HCT116 (cell line): ENCODE results near the gene LSAMP. TPM values are rescaled to one million over a fixed set of nuclear protein-coding genes. Genes with fewer than 3 reads are reported as not detected.
"Not testable (repeated sequence)": the region's sequence is repeated elsewhere in the genome, so short reads cannot be mapped to it uniquely, and the experiment has no call there.

Experiments
- ATAC-seq: fragments of 200-7000 bp; cut with Tn5 transposase; 2 replicates; pipeline ENCODE4 v1.9.1; 2020; ENCODE audit warnings: mild to moderate bottlenecking, moderate library complexity
- BruUV-seq: library from RNA; stranded (reverse); fragments of 400-500 nt; replicated peaks from 2 replicates; lab custom pipeline; 2021; lab: Mats Ljungman, UMichigan
- CTCF ChIA-PET: fragments of 300-600 bp; sonication (Branson Sonifier 250); formaldehyde crosslinking; loops from one replicate; lab custom pipeline; 2021; ENCODE audit warnings: antibody characterized with exemption; lab: Charles Lee
- POLR2A ChIA-PET: fragments of 300-600, 350-600 bp; sonication (Branson Sonifier 250); formaldehyde crosslinking; loops from one replicate; lab custom pipeline; 2021; ENCODE audit warnings: antibody characterized with exemption; lab: Charles Lee
- RAD21 ChIA-PET, 2 experiments: fragments of 300-600 bp; sonication (Branson Sonifier 250); formaldehyde crosslinking; loops; one replicate each; lab custom pipeline; 2023; ENCODE audit warnings: low total read pairs in 2 of 2; ENCODE audit not compliant: uncharacterized antibody in 2 of 2, unreplicated experiment in 2 of 2, low non-redundant PET in 1 of 2; lab: Charles Lee
- DNase-seq: peaks from one replicate; pipeline ENCODE4 v3.0.0-alpha.2; 2010; ENCODE audit warnings: low read depth, low spot score
- H2AFZ ChIP-seq: fragments of 200-600 bp; shearing (Covaris generic), sonication (generic); 2 replicates; pipeline ENCODE4 v1.6.1; 2017; ENCODE audit warnings: low read depth, mixed run types, mixed read lengths, antibody characterized with exemption, low read length; ENCODE audit not compliant: poor library complexity, severe bottlenecking
- H3K27ac ChIP-seq: 2 replicates; pipeline ENCODE4 v1.5.1; 2012; ENCODE audit warnings: low read depth, low read length
- H3K27me3 ChIP-seq: fragments of 200-600 bp; sonication (generic); 2 replicates; pipeline ENCODE4 v1.6.1; 2016; ENCODE audit warnings: mixed run types, low read length, mixed read lengths; ENCODE audit not compliant: insufficient read depth
- H3K36me3 ChIP-seq, 2 experiments: fragments of 200-500 bp in 1 of 2; fragments of 200-600 bp in 1 of 2; sonication (Bioruptor generic) in 1 of 2; sonication (generic) in 1 of 2; 2 replicates each; pipeline versions ENCODE4 v1.5.1 to v1.6.1; 2014 to 2016; ENCODE audit warnings: low read length in 2 of 2, inconsistent platforms in 1 of 2, mixed read lengths in 1 of 2, mixed run types in 1 of 2; ENCODE audit not compliant: insufficient read depth in 2 of 2, control insufficient read depth in 1 of 2
- H3K4me1 ChIP-seq, 2 experiments: fragments of 200-600 bp in 1 of 2; sonication (generic) in 1 of 2; 2 replicates each; pipeline versions ENCODE4 v1.5.1 to v1.6.1; 2012 to 2017; ENCODE audit warnings: low read length in 2 of 2, inconsistent platforms in 1 of 2, mild to moderate bottlenecking in 1 of 2, mixed read lengths in 1 of 2, mixed run types in 1 of 2, moderate library complexity in 1 of 2; ENCODE audit not compliant: insufficient read depth in 2 of 2, control insufficient read depth in 1 of 2
- H3K4me2 ChIP-seq: fragments of 200-600 bp; sonication (generic); 2 replicates; pipeline ENCODE4 v1.6.1; 2017; ENCODE audit warnings: mixed run types, low read length, mixed read lengths
- H3K4me3 ChIP-seq, 2 experiments: fragments of 200-600 bp in 1 of 2; sonication (generic) in 1 of 2; replicated peaks in 1 of 2; 2 replicates each; pipeline ENCODE4 v1.5.1; 2011 to 2016; ENCODE audit warnings: low read length in 2 of 2, control low read depth in 1 of 2, low read depth in 1 of 2, mild to moderate bottlenecking in 1 of 2, mixed read lengths in 1 of 2, mixed run types in 1 of 2
- H3K79me2 ChIP-seq: fragments of 200-600 bp; sonication (generic); 2 replicates; pipeline ENCODE4 v1.6.1; 2017; ENCODE audit warnings: mild to moderate bottlenecking, mixed run types, low read length, moderate library complexity, mixed read lengths; ENCODE audit not compliant: insufficient read depth
- H3K9ac ChIP-seq: fragments of 200-600 bp; sonication (generic); 2 replicates; pipeline ENCODE4 v1.6.1; 2016; ENCODE audit warnings: low read length, mixed read lengths
- H3K9me2 ChIP-seq: fragments of 200-600 bp; sonication (generic), shearing (Covaris generic); 2 replicates; pipeline ENCODE4 v1.6.1; 2017; ENCODE audit warnings: mixed run types, mild to moderate bottlenecking, moderate library complexity; ENCODE audit not compliant: insufficient read depth
- H3K9me3 ChIP-seq, 2 experiments: fragments of 200-500 bp in 1 of 2; fragments of 200-600 bp in 1 of 2; sonication (Bioruptor generic) in 1 of 2; sonication (generic) in 1 of 2; 2 replicates each; pipeline ENCODE4 v1.6.1; 2014 to 2017; ENCODE audit warnings: low read length in 2 of 2, mixed read lengths in 2 of 2, inconsistent platforms in 1 of 2, low read depth in 1 of 2, mild to moderate bottlenecking in 1 of 2, mixed run types in 1 of 2, moderate library complexity in 1 of 2; ENCODE audit not compliant: control insufficient read depth in 1 of 2, insufficient read depth in 1 of 2
- H4K20me1 ChIP-seq: fragments of 200-600 bp; sonication (generic), shearing (Covaris generic); 2 replicates; pipeline ENCODE4 v1.6.1; 2017; ENCODE audit warnings: mixed run types, mild to moderate bottlenecking, moderate library complexity; ENCODE audit not compliant: insufficient read depth
- ATF3 ChIP-seq: IDR thresholded peaks from 2 replicates; pipeline ENCODE4 v1.6.1; 2012
- CBX3 ChIP-seq: IDR thresholded peaks from 2 replicates; pipeline ENCODE4 v1.6.1; 2012; ENCODE audit warnings: low read depth
- CEBPB ChIP-seq: IDR thresholded peaks from 2 replicates; pipeline ENCODE4 v1.6.1; 2012; ENCODE audit warnings: low read depth
- EGR1 ChIP-seq: IDR thresholded peaks from 2 replicates; pipeline ENCODE4 v1.6.1; 2012; ENCODE audit warnings: low read depth
- ELF1 ChIP-seq: IDR thresholded peaks from 2 replicates; pipeline ENCODE4 v1.6.1; 2012; ENCODE audit warnings: low read depth, borderline replicate concordance
- EZH2phosphoT487 ChIP-seq: fragments of 200-600 bp; IDR thresholded peaks from 2 replicates; pipeline ENCODE4 v1.6.1; 2018; ENCODE audit warnings: antibody characterized with exemption, borderline replicate concordance
- FOSL1 ChIP-seq: IDR thresholded peaks from 2 replicates; pipeline ENCODE4 v1.6.1; 2012; ENCODE audit warnings: low read depth
- JUND ChIP-seq: IDR thresholded peaks from 2 replicates; pipeline ENCODE4 v1.6.1; 2012
- POLR2A ChIP-seq: IDR thresholded peaks from 2 replicates; pipeline ENCODE4 v1.7.0; 2011; ENCODE audit warnings: borderline replicate concordance; ENCODE audit not compliant: insufficient read depth, insufficient read length; ENCODE audit errors: extremely low read depth
- RAD21 ChIP-seq: IDR thresholded peaks from 2 replicates; pipeline ENCODE4 v1.6.1; 2012; ENCODE audit warnings: low read depth, mild to moderate bottlenecking
- SIN3A ChIP-seq: IDR thresholded peaks from 2 replicates; pipeline ENCODE4 v1.6.1; 2012; ENCODE audit warnings: low read depth
- SRF ChIP-seq: IDR thresholded peaks from 2 replicates; pipeline ENCODE4 v1.6.1; 2012; ENCODE audit warnings: low read depth
- ZBTB33 ChIP-seq: IDR thresholded peaks from 2 replicates; pipeline ENCODE4 v1.6.1; 2011; ENCODE audit warnings: mild to moderate bottlenecking, low read length, moderate library complexity; ENCODE audit not compliant: insufficient replicate concordance; ENCODE audit errors: extremely low read depth
- ZFX ChIP-seq: fragments of 450-650 bp; IDR thresholded peaks from 2 replicates; pipeline ENCODE4 v1.6.1; 2017
- intact Hi-C: fragments of 100-400 bp; cut with micrococcal nuclease; formaldehyde crosslinking; loops from 2 replicates; pipeline ENCODE4 v1.10.0; 2022
- total RNA-seq: library from RNA; stranded (reverse); gene quantifications from one replicate; pipeline ENCODE4 v1.2.1, GENCODE V29; 2021; ENCODE audit not compliant: unreplicated experiment
- TF ChIP-seq, protein P1 (sequence below): IDR thresholded peaks from 2 replicates; pipeline ENCODE4 v1.6.1; 2012; ENCODE audit warnings: low read depth
- TF ChIP-seq, protein P2 (sequence below): IDR thresholded peaks from 2 replicates; pipeline ENCODE4 v1.6.1; 2012

LSAMP gene
- total RNA-seq, 1 experiment from 2014 or later: 0.25 TPM

- TF ChIP-seq, protein P1, sequence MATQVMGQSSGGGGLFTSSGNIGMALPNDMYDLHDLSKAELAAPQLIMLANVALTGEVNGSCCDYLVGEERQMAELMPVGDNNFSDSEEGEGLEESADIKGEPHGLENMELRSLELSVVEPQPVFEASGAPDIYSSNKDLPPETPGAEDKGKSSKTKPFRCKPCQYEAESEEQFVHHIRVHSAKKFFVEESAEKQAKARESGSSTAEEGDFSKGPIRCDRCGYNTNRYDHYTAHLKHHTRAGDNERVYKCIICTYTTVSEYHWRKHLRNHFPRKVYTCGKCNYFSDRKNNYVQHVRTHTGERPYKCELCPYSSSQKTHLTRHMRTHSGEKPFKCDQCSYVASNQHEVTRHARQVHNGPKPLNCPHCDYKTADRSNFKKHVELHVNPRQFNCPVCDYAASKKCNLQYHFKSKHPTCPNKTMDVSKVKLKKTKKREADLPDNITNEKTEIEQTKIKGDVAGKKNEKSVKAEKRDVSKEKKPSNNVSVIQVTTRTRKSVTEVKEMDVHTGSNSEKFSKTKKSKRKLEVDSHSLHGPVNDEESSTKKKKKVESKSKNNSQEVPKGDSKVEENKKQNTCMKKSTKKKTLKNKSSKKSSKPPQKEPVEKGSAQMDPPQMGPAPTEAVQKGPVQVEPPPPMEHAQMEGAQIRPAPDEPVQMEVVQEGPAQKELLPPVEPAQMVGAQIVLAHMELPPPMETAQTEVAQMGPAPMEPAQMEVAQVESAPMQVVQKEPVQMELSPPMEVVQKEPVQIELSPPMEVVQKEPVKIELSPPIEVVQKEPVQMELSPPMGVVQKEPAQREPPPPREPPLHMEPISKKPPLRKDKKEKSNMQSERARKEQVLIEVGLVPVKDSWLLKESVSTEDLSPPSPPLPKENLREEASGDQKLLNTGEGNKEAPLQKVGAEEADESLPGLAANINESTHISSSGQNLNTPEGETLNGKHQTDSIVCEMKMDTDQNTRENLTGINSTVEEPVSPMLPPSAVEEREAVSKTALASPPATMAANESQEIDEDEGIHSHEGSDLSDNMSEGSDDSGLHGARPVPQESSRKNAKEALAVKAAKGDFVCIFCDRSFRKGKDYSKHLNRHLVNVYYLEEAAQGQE: no peak
- TF ChIP-seq RAD21 (no peak), CEBPB (no peak), FOSL1 (no peak), ZFX (no peak), POLR2A (no peak), JUND (no peak), SIN3A (no peak)
Observed at GRCh38 chr3:116216761-116217160, 228.5 kb downstream of the LSAMP start (continued).

- no peaks in the 10 kb centered on the region for H3K9me3 ChIP-seq
- H3K36me3 ChIP-seq: no peaks in the 10 kb centered on the region
- H3K4me3 ChIP-seq: no peak overlapping the region
- no peaks in the 10 kb centered on the region for H3K79me2 ChIP-seq
- no peak overlapping the region for H2AFZ ChIP-seq
- H3K4me1 ChIP-seq: no peaks in the 10 kb centered on the region
- intact Hi-C loops: no loop called here
- H4K20me1 ChIP-seq: no peaks in the 10 kb centered on the region
- no peak for TF ChIP-seq EGR1
- no peak for TF ChIP-seq RAD21
- no peak for TF ChIP-seq ELF1
- no peak for TF ChIP-seq CBX3
- TF ChIP-seq EZH2phosphoT487: no peak
- TF ChIP-seq POLR2A: no peak
- TF ChIP-seq SRF: no peak
- no peak for TF ChIP-seq ATF3
- TF ChIP-seq SIN3A: no peak
- TF ChIP-seq ZBTB33: no peak
- TF ChIP-seq, protein P2, sequence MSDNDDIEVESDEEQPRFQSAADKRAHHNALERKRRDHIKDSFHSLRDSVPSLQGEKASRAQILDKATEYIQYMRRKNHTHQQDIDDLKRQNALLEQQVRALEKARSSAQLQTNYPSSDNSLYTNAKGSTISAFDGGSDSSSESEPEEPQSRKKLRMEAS: no peak
- no peak for TF ChIP-seq JUND
- no peak for TF ChIP-seq FOSL1
- no peak overlapping the region for H3K27ac ChIP-seq
- DNase-seq (no peak), ATAC-seq (no peak)
- no peak overlapping the region for H3K4me2 ChIP-seq
- CTCF ChIA-PET: no interaction called here
- POLR2A ChIA-PET: no interaction called here
- RAD21 ChIA-PET: no interaction called here
- H3K27me3 ChIP-seq: peaks cover 13% of the 10 kb centered on the region; the same call in 1 of the 2 replicates
- no peak overlapping the region for H3K9ac ChIP-seq
- BruUV-seq: no TSS peak
- H3K9me2 ChIP-seq: no peaks in the 10 kb centered on the region
Observed at GRCh38 chr3:116211901-116212300, 233.4 kb downstream of the LSAMP start.

DNA sequence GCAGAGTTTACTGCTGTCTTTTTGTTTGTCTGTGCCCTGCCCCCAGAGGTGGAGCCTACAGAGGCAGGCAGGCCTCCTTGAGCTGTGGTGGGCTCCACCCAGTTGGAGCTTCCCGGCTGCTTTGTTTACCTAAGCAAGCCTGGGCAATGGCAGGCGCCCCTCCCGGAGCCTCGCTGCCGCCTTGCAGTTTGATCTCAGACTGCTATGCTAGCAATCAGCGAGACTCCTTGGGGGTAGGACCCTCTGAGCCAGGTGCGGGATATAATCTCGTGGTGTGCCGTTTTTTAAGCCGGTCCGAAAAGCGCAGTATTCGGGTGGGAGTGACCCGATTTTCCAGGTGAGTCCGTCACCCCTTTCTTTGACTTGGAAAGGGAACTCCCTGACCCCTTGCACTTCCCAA lies 236.5 kb downstream of the LSAMP start:
- H3K4me3 ChIP-seq, H3K4me1 ChIP-seq, H3K9me3 ChIP-seq, CTCF ChIA-PET, RAD21 ChIA-PET, H3K36me3 ChIP-seq, H3K9me2 ChIP-seq, H3K79me2 ChIP-seq, intact Hi-C loops, BruUV-seq, DNase-seq, POLR2A ChIA-PET, H3K27ac ChIP-seq, H3K27me3 ChIP-seq, ATAC-seq, H3K9ac ChIP-seq, H3K4me2 ChIP-seq, H4K20me1 ChIP-seq, H2AFZ ChIP-seq: not testable (repeated sequence)
